ENCODE data around the gene CREM. TPM values are rescaled to one million over a fixed set of nuclear protein-coding genes. Genes with fewer than 3 reads are reported as not detected.
A peak's percentile ranks its signal among the peaks of the same experiment; 100 is the strongest.
"Not testable (repeated sequence)": the region's sequence is repeated elsewhere in the genome, so short reads cannot be mapped to it uniquely, and the experiment has no call there.

The CREM gene
- total and polyA plus RNA-seq, 9 donors: 41.4 to 58.6 (median 51.8) TPM

GRCh38 chr10:35216303-35216905 lies 89.8 kb downstream of the CREM start:
- Histone ChIP-seq H3K9me3 (replicated peaks; ENCODE audit: control insufficient read depth, low read depth, low read length) (no peaks in the 10 kb centered on the region), H3K27me3 (ENCODE audit: control insufficient read depth, insufficient read depth, low read length) (no peaks in the 10 kb centered on the region), H3K4me3 (ENCODE audit: low read length) (no peak overlapping the region), H3K36me3 (ENCODE audit: control insufficient read depth, insufficient read depth, low read length) (no peaks in the 10 kb centered on the region), H3K4me1 (ENCODE audit: control insufficient read depth, insufficient read depth, low read length) (peaks cover 55% of the 10 kb centered on the region), H3K27ac (ENCODE audit: low read length) (peak overlapping the region; percentile 89)
- DNase-seq: peak; percentile 81
- 47% methylated on average over 2 of the region's 6 CpGs for WGBS (ENCODE audit: insufficient coverage)

DNA sequence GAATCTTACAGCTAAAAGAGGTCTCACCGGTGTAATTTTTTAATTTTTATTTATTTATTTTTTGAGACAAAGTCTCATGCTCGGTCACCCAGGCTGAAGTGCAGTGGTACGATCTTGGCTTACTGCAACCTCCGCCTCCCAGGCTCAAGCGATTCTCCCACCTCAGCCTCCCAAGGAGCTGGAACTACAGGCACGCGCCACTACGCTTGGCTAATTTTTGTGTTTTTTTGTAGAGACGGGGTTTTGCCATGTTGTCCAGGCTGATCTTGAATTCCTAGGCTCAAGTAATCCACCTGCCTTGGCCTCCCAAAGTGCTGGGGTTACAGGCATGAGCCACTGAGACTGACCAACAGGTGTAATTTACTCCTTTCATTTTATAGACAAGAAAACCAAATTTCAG lies 90.3 kb downstream of the CREM start:
- WGBS (ENCODE audit: insufficient coverage): no CpG with 5 or more reads among the region's 9 CpGs
- H3K36me3 ChIP-seq (ENCODE audit: control insufficient read depth, insufficient read depth, low read length); H3K27me3 ChIP-seq (ENCODE audit: control insufficient read depth, insufficient read depth, low read length); H3K4me3 ChIP-seq (ENCODE audit: low read length); DNase-seq; H3K9me3 ChIP-seq (replicated peaks; ENCODE audit: control insufficient read depth, low read depth, low read length): not testable (repeated sequence)
- Histone ChIP-seq H3K27ac (ENCODE audit: low read length) (peak overlapping the region; percentile 89), H3K4me1 (ENCODE audit: control insufficient read depth, insufficient read depth, low read length) (peaks cover 57% of the 10 kb centered on the region)

GRCh38 chr10:35217455-35217854 lies 90.8 kb downstream of the CREM start:
- H3K27ac ChIP-seq (ENCODE audit: low read length): peak overlapping the region; percentile 89
- no peaks in the 10 kb centered on the region for H3K9me3 ChIP-seq (replicated peaks; ENCODE audit: control insufficient read depth, low read depth, low read length)
- peaks cover 55% of the 10 kb centered on the region for H3K4me1 ChIP-seq (ENCODE audit: control insufficient read depth, insufficient read depth, low read length)
- no peaks in the 10 kb centered on the region for H3K27me3 ChIP-seq (ENCODE audit: control insufficient read depth, insufficient read depth, low read length)
- H3K4me3 ChIP-seq (ENCODE audit: low read length): no peak overlapping the region
- no CpG with 5 or more reads among the region's 5 CpGs for WGBS (ENCODE audit: insufficient coverage)
- no peaks in the 10 kb centered on the region for H3K36me3 ChIP-seq (ENCODE audit: control insufficient read depth, insufficient read depth, low read length)
- peak; percentile 89 for DNase-seq

- no peaks in the 10 kb centered on the region for H3K36me3 ChIP-seq (ENCODE audit: control insufficient read depth, insufficient read depth, low read length)
- WGBS (ENCODE audit: insufficient coverage): 59% methylated on average over 5 of the region's 7 CpGs
- peak; percentile 94 for DNase-seq
- peaks cover 45% of the 10 kb centered on the region for H3K4me1 ChIP-seq (ENCODE audit: control insufficient read depth, insufficient read depth, low read length)
- H3K27me3 ChIP-seq (ENCODE audit: control insufficient read depth, insufficient read depth, low read length): no peaks in the 10 kb centered on the region
- no peak overlapping the region for H3K4me3 ChIP-seq (ENCODE audit: low read length)
- no peaks in the 10 kb centered on the region for H3K9me3 ChIP-seq (replicated peaks; ENCODE audit: control insufficient read depth, low read depth, low read length)
- H3K27ac ChIP-seq (ENCODE audit: low read length): peak overlapping the region; percentile 89
Observed at GRCh38 chr10:35218339-35218955, 91.8 kb downstream of the CREM start.

DNA sequence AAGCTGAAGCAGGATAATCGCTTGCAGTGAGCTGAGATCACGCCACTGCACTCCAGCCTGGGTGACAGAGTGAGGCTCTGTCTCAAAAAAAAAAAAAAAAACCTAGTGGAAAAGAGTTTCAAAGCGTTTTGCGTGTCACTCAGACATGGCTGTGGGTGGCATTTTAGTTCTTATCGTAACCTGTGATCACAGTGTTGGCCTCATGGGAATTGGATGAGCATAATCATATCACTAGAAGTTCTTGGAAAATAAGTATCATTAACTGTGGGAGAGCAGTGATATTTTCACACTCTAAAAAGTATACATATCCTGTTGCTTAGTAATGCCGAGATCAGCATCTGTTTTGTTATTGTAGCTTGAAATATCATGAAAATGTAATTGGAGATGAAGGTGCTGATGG lies 92.6 kb downstream of the CREM start:
- H3K36me3 ChIP-seq (ENCODE audit: control insufficient read depth, insufficient read depth, low read length): no peaks in the 10 kb centered on the region

DNA sequence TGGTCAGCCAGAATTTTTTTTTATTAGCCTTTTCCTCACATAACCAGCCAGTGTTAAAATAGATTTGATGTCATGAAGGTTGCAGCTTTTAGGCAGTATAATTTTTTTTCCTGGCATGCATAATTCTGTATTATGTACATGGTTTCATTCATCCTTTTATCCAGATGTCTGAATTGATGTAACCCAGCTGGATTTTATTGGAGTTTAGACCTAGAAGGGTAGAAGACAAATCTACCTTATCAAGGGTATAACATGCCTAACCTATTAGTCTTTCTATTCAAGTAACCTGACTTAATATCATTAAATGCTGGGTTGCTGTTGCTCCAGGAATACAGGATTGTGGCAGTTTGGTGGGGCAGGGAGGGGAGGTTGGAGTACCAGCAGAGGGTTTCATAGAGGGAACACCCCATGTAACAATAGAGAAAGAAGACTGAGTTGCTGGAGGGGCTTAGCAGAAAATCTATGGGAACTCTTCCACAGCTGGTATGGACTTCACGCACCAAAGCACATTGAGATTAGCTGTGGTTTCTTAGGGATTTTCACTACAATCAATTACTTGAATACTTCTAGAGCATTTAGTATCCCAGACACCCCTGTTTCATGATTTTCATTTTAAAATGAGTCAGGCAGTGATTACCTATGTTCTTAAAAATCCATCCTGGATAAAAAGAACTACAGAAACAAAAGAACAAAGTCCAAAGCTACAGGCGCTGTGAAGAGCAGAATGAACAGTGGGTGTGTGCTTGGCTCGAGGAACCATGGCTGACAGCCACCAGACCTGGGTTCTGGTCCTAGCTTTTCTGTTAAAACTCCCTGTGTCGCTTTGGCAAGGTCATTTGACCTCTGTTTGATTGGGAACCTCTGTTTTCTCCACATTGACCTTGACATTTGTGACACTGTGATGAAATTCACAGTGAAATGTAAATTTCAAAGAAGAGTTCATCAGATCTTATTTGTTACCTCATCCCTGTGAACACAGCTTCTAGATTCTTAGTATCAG lies 93.5 kb downstream of the CREM start:
- peaks cover 30% of the 10 kb centered on the region for H3K4me1 ChIP-seq (ENCODE audit: control insufficient read depth, insufficient read depth, low read length)

More for the DNA sequence above, 92.6 kb downstream of the CREM start:
- DNase-seq: no peak
- WGBS (ENCODE audit: insufficient coverage): 71% methylated on average over 2 of the region's 6 CpGs
- no peaks in the 10 kb centered on the region for H3K27me3 ChIP-seq (ENCODE audit: control insufficient read depth, insufficient read depth, low read length)
- no peaks in the 10 kb centered on the region for H3K9me3 ChIP-seq (replicated peaks; ENCODE audit: control insufficient read depth, low read depth, low read length)
- H3K27ac ChIP-seq (ENCODE audit: low read length): no peak overlapping the region
- H3K4me3 ChIP-seq (ENCODE audit: low read length): no peak overlapping the region
- H3K4me1 ChIP-seq (ENCODE audit: control insufficient read depth, insufficient read depth, low read length): peaks cover 37% of the 10 kb centered on the region

DNA sequence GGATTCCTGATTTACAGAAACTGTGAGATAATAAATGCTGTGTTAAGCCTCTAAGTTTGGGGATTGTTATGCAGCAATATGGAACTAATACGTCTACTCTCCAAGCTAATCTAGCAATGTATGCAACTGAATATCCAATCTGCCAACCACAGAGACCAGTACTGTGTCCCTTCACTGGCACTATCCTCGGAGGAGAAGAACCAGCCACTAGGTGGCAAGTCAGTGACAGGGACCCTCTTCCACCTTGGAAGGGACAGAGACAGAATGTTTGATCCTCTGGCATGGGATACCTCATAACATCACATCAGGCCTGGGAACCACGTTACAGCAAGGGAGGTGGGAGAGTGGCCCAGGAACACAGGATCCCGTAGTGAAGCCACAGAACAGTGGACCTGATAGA lies 96.4 kb downstream of the CREM start:
- no peak for DNase-seq
- Histone ChIP-seq H3K27me3 (ENCODE audit: control insufficient read depth, insufficient read depth, low read length) (no peaks in the 10 kb centered on the region), H3K4me3 (ENCODE audit: low read length) (no peak overlapping the region), H3K27ac (ENCODE audit: low read length) (no peak overlapping the region), H3K4me1 (ENCODE audit: control insufficient read depth, insufficient read depth, low read length) (peaks cover 8% of the 10 kb centered on the region), H3K36me3 (ENCODE audit: control insufficient read depth, insufficient read depth, low read length) (no peaks in the 10 kb centered on the region), H3K9me3 (replicated peaks; ENCODE audit: control insufficient read depth, low read depth, low read length) (no peaks in the 10 kb centered on the region)
- 41% methylated on average over 2 of the region's 4 CpGs for WGBS (ENCODE audit: insufficient coverage)

More for the DNA sequence above, 93.5 kb downstream of the CREM start:
- no peaks in the 10 kb centered on the region for H3K36me3 ChIP-seq (ENCODE audit: control insufficient read depth, insufficient read depth, low read length)
- DNase-seq: peak; percentile 48
- peak overlapping the region; percentile 31 for H3K27ac ChIP-seq (ENCODE audit: low read length)
- H3K4me3 ChIP-seq (ENCODE audit: low read length): no peak overlapping the region
- H3K27me3 ChIP-seq (ENCODE audit: control insufficient read depth, insufficient read depth, low read length): no peaks in the 10 kb centered on the region
- WGBS (ENCODE audit: insufficient coverage): 46% methylated on average over 3 of the region's 4 CpGs
- H3K9me3 ChIP-seq (replicated peaks; ENCODE audit: control insufficient read depth, low read depth, low read length): no peaks in the 10 kb centered on the region

DNA sequence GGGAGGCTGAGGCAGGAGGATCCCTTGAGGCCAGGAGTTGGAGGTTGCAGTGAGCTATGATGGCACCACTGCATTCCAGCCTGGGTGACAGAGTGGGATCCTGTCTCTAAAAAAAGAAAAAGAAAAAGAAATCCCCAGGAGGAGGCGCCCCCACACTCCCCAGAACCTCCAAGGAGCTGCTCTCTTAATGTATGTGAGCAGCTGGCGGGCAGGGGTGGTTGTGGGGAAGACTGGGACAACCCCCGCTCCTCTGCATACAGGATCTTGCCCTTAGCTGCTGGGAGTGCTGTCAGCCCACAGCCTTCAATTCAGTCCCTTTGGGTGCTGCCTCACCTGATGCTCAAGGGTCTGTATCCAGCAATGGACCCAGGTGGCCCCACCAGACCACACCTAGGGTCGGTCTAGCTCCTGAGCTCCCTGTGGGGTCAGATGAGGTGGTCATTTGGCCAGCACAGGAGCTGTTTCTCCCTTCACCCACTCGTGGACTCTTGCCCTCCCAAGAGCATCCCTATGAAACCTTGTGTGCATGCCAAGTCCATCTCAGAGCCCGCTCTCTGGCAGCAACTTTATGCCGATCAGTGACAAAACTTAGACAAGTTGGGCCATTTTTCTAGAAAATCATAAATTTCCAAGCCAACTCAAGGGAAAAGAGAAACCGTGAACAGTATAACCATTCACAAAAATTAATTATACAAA lies 97.5 kb downstream of the CREM start:
- no peak overlapping the region for H3K27ac ChIP-seq (ENCODE audit: low read length)

DNA sequence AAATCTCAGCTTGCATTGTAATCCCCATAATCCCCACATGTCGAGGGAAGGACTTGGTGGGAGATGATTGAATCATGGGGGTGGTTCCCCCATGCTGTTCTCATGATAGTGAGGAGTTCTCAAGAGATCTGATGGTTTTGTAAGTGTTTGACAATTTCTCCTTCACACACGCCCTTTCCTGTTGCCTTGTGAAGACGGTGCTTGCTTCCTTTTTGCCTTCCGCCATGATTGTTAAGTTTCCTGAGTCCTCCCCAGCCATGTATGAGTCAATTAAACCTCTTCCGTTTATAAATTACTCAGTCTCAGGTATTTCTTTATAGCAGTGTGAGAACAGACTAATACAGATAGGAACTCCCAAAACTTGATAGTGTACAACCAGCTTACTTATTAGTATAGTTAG lies 98.6 kb downstream of the CREM start:
- no peak overlapping the region for H3K27ac ChIP-seq (ENCODE audit: low read length)
- DNase-seq: no peak
- no CpG with 5 or more reads among the region's 5 CpGs for WGBS (ENCODE audit: insufficient coverage)

More for the DNA sequence above, 97.5 kb downstream of the CREM start:
- DNase-seq: no peak
- Histone ChIP-seq H3K9me3 (replicated peaks; ENCODE audit: control insufficient read depth, low read depth, low read length) (no peaks in the 10 kb centered on the region), H3K4me1 (ENCODE audit: control insufficient read depth, insufficient read depth, low read length) (peaks cover 2% of the 10 kb centered on the region), H3K36me3 (ENCODE audit: control insufficient read depth, insufficient read depth, low read length) (no peaks in the 10 kb centered on the region), H3K27me3 (ENCODE audit: control insufficient read depth, insufficient read depth, low read length) (no peaks in the 10 kb centered on the region), H3K4me3 (ENCODE audit: low read length) (no peak overlapping the region)
- 93% methylated on average over 4 of the region's 8 CpGs for WGBS (ENCODE audit: insufficient coverage)

More for the DNA sequence above, 98.6 kb downstream of the CREM start:
- no peak overlapping the region for H3K4me3 ChIP-seq (ENCODE audit: low read length)
- H3K36me3 ChIP-seq (ENCODE audit: control insufficient read depth, insufficient read depth, low read length): no peaks in the 10 kb centered on the region
- H3K27me3 ChIP-seq (ENCODE audit: control insufficient read depth, insufficient read depth, low read length): no peaks in the 10 kb centered on the region
- H3K4me1 ChIP-seq (ENCODE audit: control insufficient read depth, insufficient read depth, low read length): peaks cover 2% of the 10 kb centered on the region
- no peaks in the 10 kb centered on the region for H3K9me3 ChIP-seq (replicated peaks; ENCODE audit: control insufficient read depth, low read depth, low read length)

Measured in muscle of leg (tissue), 11 donors.